PC-9 (cell line): ENCODE data around the gene DUSP11. TPM values are rescaled to one million over a fixed set of nuclear protein-coding genes. Genes with fewer than 3 reads are reported as not detected.

ENCODE experiments used
- BruUV-seq: library from RNA; stranded (reverse); fragments of 400-500 nt; replicated peaks from 2 replicates; lab custom pipeline; 2021; lab: Mats Ljungman, UMichigan
- CTCF ChIA-PET: fragments of 300-600 bp; sonication (Branson Sonifier 250); formaldehyde crosslinking; loops from one replicate; lab custom pipeline; 2022; ENCODE audit warnings: antibody characterized with exemption; lab: Charles Lee
- POLR2A ChIA-PET: fragments of 300-600 bp; sonication (Branson Sonifier 250); formaldehyde crosslinking; loops from one replicate; lab custom pipeline; 2022; ENCODE audit warnings: antibody characterized with exemption; ENCODE audit not compliant: unreplicated experiment; lab: Charles Lee
- DNase-seq, 2 experiments: peaks; one replicate each; pipeline versions ENCODE4 v3.0.0 to v3.0.0-alpha.2; 2015 to 2022; ENCODE audit warnings: mixed read lengths in 1 of 2
- H2AFZ ChIP-seq: fragments of 200-600 bp; sonication (generic); 2 replicates; pipeline ENCODE4 v1.8.1; 2017; ENCODE audit warnings: antibody characterized with exemption
- H3F3A ChIP-seq: fragments of 200-600 bp; sonication (generic); 2 replicates; pipeline ENCODE4 v1.8.1; 2017; ENCODE audit warnings: antibody characterized with exemption, mild to moderate bottlenecking, low read depth; ENCODE audit not compliant: insufficient read depth
- H3K27ac ChIP-seq: fragments of 200-600 bp; sonication (generic); 2 replicates; pipeline ENCODE4 v1.6.1; 2016; ENCODE audit warnings: mixed run types
- H3K27me3 ChIP-seq: fragments of 200-600 bp; sonication (generic); 2 replicates; pipeline ENCODE4 v1.6.1; 2016; ENCODE audit warnings: low read depth, mixed run types; ENCODE audit not compliant: insufficient read depth
- H3K36me3 ChIP-seq: fragments of 200-600 bp; sonication (generic); 2 replicates; pipeline ENCODE4 v1.6.1; 2016; ENCODE audit warnings: low read depth, mixed run types
- H3K4me1 ChIP-seq: fragments of 200-600 bp; sonication (generic); replicated peaks from 2 replicates; pipeline ENCODE4 v1.6.1; 2016; ENCODE audit warnings: mixed run types; ENCODE audit not compliant: insufficient read depth
- H3K4me2 ChIP-seq: fragments of 200-600 bp; sonication (generic); 2 replicates; pipeline ENCODE4 v1.6.1; 2017; ENCODE audit warnings: mixed run types
- H3K4me3 ChIP-seq: fragments of 200-600 bp; sonication (generic); 2 replicates; pipeline ENCODE4 v1.6.1; 2016; ENCODE audit warnings: mixed run types
- H3K79me2 ChIP-seq: fragments of 200-600 bp; sonication (generic); 2 replicates; pipeline ENCODE4 v1.6.1; 2017; ENCODE audit warnings: low read depth, mixed run types
- H3K9me2 ChIP-seq: fragments of 200-600 bp; sonication (generic); 2 replicates; pipeline ENCODE4 v1.8.1; 2017; ENCODE audit warnings: mild to moderate bottlenecking; ENCODE audit not compliant: insufficient read depth
- H3K9me3 ChIP-seq: fragments of 200-600 bp; sonication (generic); 2 replicates; pipeline ENCODE4 v1.8.1; 2016; ENCODE audit warnings: low read depth; ENCODE audit not compliant: insufficient read depth
- H4K20me1 ChIP-seq: fragments of 200-600 bp; sonication (generic); 2 replicates; pipeline ENCODE4 v1.8.1; 2017; ENCODE audit not compliant: insufficient read depth
- CTCF ChIP-seq: fragments of 200-600 bp; sonication (generic); conservative IDR thresholded peaks from 2 replicates; pipeline ENCODE4 v1.6.1; 2017; ENCODE audit warnings: mixed run types, antibody characterized with exemption, mild to moderate bottlenecking, moderate library complexity
- EZH2 ChIP-seq: fragments of 200-600 bp; sonication (generic); IDR thresholded peaks from 2 replicates; pipeline ENCODE4 v1.8.0; 2017; ENCODE audit warnings: antibody characterized with exemption, low read depth
- intact Hi-C: fragments of 100-400 bp; cut with micrococcal nuclease; formaldehyde crosslinking; loops from one replicate; pipeline ENCODE4 v1.10.0; 2022; ENCODE audit not compliant: unreplicated experiment
- total RNA-seq: library from RNA; stranded (reverse); gene quantifications from 2 replicates; pipeline ENCODE4 v1.2.3, GENCODE V29; 2021

DUSP11 gene
- total RNA-seq, 1 experiment from 2014 or later = 24.1 TPM

GRCh38 chr2:73825408-73825807 is 45.5 kb upstream of the DUSP11 start:
- no TSS peak for BruUV-seq
- no peak for TF ChIP-seq EZH2
- TF ChIP-seq CTCF = no peak
- CTCF ChIA-PET = interaction anchor here (0.7 kb wide), 1 partner anchor 251 kb away, joined by 3 read pairs; no protein-coding TSS in a partner anchor
- Histone ChIP-seq H3K9me2 (no peaks in the 10 kb centered on the region), H3K4me2 (no peak overlapping the region), H3K4me1 (peaks cover 19% of the 10 kb centered on the region), H4K20me1 (no peaks in the 10 kb centered on the region), H3K27me3 (no peaks in the 10 kb centered on the region), H3F3A (0 out of 2 replicates have a peak, but pooled peaks cover 8% of the 10 kb centered on the region), H3K79me2 (peaks cover 15% of the 10 kb centered on the region), H2AFZ (no peak overlapping the region), H3K36me3 (no peaks in the 10 kb centered on the region), H3K4me3 (no peak overlapping the region), H3K9me3 (no peaks in the 10 kb centered on the region), H3K27ac (no peak overlapping the region)
- POLR2A ChIA-PET = no interaction called here
- no peak for DNase-seq
- intact Hi-C loops = no loop called here

DNA sequence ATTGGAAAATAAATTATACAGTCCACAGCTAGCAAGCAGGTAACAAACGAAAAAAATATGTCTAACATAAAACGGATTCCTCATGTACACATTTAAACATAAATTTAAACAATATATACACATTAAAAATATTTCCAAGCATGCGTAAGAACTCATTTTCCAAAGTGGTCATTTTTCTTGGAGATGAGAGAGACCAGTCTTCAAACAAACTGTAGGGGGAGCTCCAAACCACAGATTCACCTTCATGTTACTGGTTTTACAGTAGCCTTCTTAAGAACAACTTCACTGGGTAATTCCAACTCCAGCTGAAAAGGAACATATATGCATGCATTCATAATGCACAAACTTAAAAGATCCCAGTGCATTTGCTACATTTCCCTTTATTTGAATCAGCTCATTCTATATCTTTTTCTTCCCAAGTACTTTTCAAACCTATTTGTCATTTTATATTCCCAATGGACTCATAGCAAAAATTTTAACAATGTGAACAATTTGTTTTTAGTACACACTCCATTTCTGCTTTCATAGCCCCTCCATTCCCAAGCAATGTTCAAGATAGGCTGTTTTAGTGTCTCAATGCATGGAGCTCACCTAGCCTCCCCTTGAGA is 44.1 kb upstream of the DUSP11 start:
- CTCF ChIA-PET = interaction anchor here (0.9 kb wide), 1 partner anchor 328 kb away, joined by 3 read pairs; no protein-coding TSS in a partner anchor
- intact Hi-C loops = loop anchor here (1.0 kb wide), 3 partner anchors 257 to 437 kb away; no protein-coding TSS in a partner anchor
- H3K9me2 ChIP-seq = no peaks in the 10 kb centered on the region; the same call in 1 of the 2 replicates
- H3F3A ChIP-seq = no peaks in the 10 kb centered on the region
- no peak overlapping the region for H2AFZ ChIP-seq
- H3K9me3 ChIP-seq = no peaks in the 10 kb centered on the region
- no peak overlapping the region for H3K4me2 ChIP-seq
- DNase-seq = peak in 1 of 2 experiments; percentile 49
- peaks cover 10% of the 10 kb centered on the region; the same call in 1 of the 2 replicates for H3K4me1 ChIP-seq
- H3K79me2 ChIP-seq = peaks cover under 1% of the 10 kb centered on the region
- no TSS peak for BruUV-seq
- H3K36me3 ChIP-seq = no peaks in the 10 kb centered on the region
- H4K20me1 ChIP-seq = no peaks in the 10 kb centered on the region
- no peaks in the 10 kb centered on the region for H3K27me3 ChIP-seq
- H3K27ac ChIP-seq = no peak overlapping the region
- H3K4me3 ChIP-seq = no peak overlapping the region
- TF ChIP-seq CTCF = peak; percentile 94
- TF ChIP-seq EZH2 = no peak
- POLR2A ChIA-PET = interaction anchor here (0.6 kb wide), 1 partner anchor 103 kb away, joined by 4 read pairs; the partner anchor contains the start of gene DGUOK

GRCh38 chr2:73823416-73823815 is 43.5 kb upstream of the DUSP11 start:
- H3F3A ChIP-seq = no peaks in the 10 kb centered on the region
- 0 out of 2 replicates have a peak overlapping the region, but pooled peaks have one; percentile 2 for H3K4me2 ChIP-seq
- H3K4me3 ChIP-seq = no peak overlapping the region
- H3K9me2 ChIP-seq = no peaks in the 10 kb centered on the region; the same call in 1 of the 2 replicates
- peaks cover 10% of the 10 kb centered on the region; the same call in 1 of the 2 replicates for H3K4me1 ChIP-seq
- H3K79me2 ChIP-seq = no peaks in the 10 kb centered on the region
- TF ChIP-seq EZH2 = no peak
- TF ChIP-seq CTCF = no peak
- no peak overlapping the region for H3K27ac ChIP-seq
- no peaks in the 10 kb centered on the region for H3K27me3 ChIP-seq
- no TSS peak for BruUV-seq
- H4K20me1 ChIP-seq = no peaks in the 10 kb centered on the region
- H2AFZ ChIP-seq = no peak overlapping the region
- H3K9me3 ChIP-seq = no peaks in the 10 kb centered on the region
- DNase-seq = peak in 1 of 2 experiments; percentile 68
- CTCF ChIA-PET = interaction anchor here (0.5 to 0.9 kb wide), 2 partner anchors 328 to 350 kb away, joined by 3 to 4 read pairs; no protein-coding TSS in a partner anchor
- H3K36me3 ChIP-seq = no peaks in the 10 kb centered on the region
- POLR2A ChIA-PET = interaction anchor here (0.6 kb wide), 1 partner anchor 104 kb away, joined by 4 read pairs; the partner anchor contains the start of gene DGUOK
- intact Hi-C loops = no loop called here
